Ishikawa (cell line): Measurements from ENCODE around the gene KRT222.

Experiments used
- CEBPB ChIP-seq: IDR thresholded peaks from 2 replicates; pipeline ENCODE4 v1.6.1; 2012
- CREB1 ChIP-seq: IDR thresholded peaks from 2 replicates; pipeline ENCODE4 v1.6.1; 2012; ENCODE audit warnings: low read depth
- EGR1 ChIP-seq: IDR thresholded peaks from 2 replicates; pipeline ENCODE4 v1.6.1; 2012
- EP300 ChIP-seq: IDR thresholded peaks from 2 replicates; pipeline ENCODE4 v1.6.1; 2012; ENCODE audit warnings: borderline replicate concordance
- FOXM1 ChIP-seq: IDR thresholded peaks from 2 replicates; pipeline ENCODE4 v1.6.1; 2012; ENCODE audit warnings: low read depth, borderline replicate concordance
- NFIC ChIP-seq: IDR thresholded peaks from 2 replicates; pipeline ENCODE4 v1.6.1; 2012
- RAD21 ChIP-seq: IDR thresholded peaks from 2 replicates; pipeline ENCODE4 v1.6.1; 2012; ENCODE audit warnings: low read depth
- TAF1 ChIP-seq: IDR thresholded peaks from 2 replicates; pipeline ENCODE4 v1.6.1; 2012; ENCODE audit warnings: low read depth, mild to moderate bottlenecking
- TCF12 ChIP-seq: IDR thresholded peaks from 2 replicates; pipeline ENCODE4 v1.6.1; 2012; ENCODE audit warnings: low read depth
- TEAD4 ChIP-seq: IDR thresholded peaks from 2 replicates; pipeline ENCODE4 v1.6.1; 2012
- YY1 ChIP-seq: IDR thresholded peaks from 2 replicates; pipeline ENCODE4 v1.6.1; 2012; ENCODE audit warnings: low read depth
- ZBTB7A ChIP-seq: IDR thresholded peaks from 2 replicates; pipeline ENCODE4 v1.6.1; 2012; ENCODE audit warnings: low read depth
- TF ChIP-seq, protein P1 (sequence below): IDR thresholded peaks from 2 replicates; pipeline ENCODE4 v1.6.1; 2012; ENCODE audit warnings: low read depth, mild to moderate bottlenecking
- TF ChIP-seq, protein P2 (sequence below): IDR thresholded peaks from 2 replicates; pipeline ENCODE4 v1.6.1; 2012
- TF ChIP-seq, protein P3 (sequence below): IDR thresholded peaks from 2 replicates; pipeline ENCODE4 v1.6.1; 2012

Gene KRT222

DNA sequence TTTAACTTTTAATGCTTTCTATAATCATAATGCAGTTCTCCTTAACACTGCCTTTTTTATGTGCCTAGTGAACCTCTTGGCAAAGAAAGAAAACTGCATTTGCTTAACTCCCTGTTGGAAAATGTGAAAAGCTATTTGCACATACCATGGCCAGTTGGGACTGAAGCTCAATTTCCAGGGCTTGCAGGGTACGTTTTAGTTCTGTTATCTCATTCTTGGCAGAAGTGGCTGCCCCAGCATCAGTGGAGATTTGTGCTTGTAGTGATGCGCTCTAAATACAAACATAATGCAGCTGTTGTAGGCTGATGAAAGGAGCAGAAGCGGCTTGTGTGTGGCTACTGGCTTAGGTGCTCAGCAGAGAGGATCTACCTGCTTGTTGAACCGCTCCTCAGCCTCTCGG, 34.9 kb upstream of the KRT222 start:
- no peak for TF ChIP-seq EP300

DNA sequence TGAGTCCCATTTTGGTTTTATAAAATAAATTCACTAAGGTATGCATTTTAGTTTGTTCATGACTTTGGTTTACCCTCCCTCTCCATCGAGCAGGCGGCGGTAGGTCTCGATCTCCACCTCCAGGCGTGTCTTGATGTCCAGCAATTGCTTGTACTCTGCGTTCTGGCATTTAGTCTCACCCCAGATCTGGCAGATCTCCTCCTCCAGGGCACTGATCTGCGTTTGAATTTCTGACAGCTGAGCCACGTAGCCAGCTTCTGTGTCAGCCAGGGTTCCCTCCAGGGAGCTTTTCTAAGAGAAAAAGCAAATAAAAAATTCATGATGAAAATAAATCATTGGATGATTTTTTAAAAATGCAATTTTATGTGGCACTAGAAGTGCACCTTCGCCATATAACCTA, 34.4 kb upstream of the KRT222 start:
- TF ChIP-seq TEAD4 (no peak), CREB1 (no peak), NFIC (no peak), YY1 (no peak), FOXM1 (no peak), EGR1 (no peak), CEBPB (no peak), TCF12 (no peak), EP300 (no peak), RAD21 (no peak), ZBTB7A (no peak), TAF1 (no peak)
- TF ChIP-seq, protein P1, sequence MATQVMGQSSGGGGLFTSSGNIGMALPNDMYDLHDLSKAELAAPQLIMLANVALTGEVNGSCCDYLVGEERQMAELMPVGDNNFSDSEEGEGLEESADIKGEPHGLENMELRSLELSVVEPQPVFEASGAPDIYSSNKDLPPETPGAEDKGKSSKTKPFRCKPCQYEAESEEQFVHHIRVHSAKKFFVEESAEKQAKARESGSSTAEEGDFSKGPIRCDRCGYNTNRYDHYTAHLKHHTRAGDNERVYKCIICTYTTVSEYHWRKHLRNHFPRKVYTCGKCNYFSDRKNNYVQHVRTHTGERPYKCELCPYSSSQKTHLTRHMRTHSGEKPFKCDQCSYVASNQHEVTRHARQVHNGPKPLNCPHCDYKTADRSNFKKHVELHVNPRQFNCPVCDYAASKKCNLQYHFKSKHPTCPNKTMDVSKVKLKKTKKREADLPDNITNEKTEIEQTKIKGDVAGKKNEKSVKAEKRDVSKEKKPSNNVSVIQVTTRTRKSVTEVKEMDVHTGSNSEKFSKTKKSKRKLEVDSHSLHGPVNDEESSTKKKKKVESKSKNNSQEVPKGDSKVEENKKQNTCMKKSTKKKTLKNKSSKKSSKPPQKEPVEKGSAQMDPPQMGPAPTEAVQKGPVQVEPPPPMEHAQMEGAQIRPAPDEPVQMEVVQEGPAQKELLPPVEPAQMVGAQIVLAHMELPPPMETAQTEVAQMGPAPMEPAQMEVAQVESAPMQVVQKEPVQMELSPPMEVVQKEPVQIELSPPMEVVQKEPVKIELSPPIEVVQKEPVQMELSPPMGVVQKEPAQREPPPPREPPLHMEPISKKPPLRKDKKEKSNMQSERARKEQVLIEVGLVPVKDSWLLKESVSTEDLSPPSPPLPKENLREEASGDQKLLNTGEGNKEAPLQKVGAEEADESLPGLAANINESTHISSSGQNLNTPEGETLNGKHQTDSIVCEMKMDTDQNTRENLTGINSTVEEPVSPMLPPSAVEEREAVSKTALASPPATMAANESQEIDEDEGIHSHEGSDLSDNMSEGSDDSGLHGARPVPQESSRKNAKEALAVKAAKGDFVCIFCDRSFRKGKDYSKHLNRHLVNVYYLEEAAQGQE: no peak
- TF ChIP-seq, protein P2, sequence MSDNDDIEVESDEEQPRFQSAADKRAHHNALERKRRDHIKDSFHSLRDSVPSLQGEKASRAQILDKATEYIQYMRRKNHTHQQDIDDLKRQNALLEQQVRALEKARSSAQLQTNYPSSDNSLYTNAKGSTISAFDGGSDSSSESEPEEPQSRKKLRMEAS: no peak
- TF ChIP-seq, protein P3, sequence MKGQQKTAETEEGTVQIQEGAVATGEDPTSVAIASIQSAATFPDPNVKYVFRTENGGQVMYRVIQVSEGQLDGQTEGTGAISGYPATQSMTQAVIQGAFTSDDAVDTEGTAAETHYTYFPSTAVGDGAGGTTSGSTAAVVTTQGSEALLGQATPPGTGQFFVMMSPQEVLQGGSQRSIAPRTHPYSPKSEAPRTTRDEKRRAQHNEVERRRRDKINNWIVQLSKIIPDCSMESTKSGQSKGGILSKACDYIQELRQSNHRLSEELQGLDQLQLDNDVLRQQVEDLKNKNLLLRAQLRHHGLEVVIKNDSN: no peak

DNA sequence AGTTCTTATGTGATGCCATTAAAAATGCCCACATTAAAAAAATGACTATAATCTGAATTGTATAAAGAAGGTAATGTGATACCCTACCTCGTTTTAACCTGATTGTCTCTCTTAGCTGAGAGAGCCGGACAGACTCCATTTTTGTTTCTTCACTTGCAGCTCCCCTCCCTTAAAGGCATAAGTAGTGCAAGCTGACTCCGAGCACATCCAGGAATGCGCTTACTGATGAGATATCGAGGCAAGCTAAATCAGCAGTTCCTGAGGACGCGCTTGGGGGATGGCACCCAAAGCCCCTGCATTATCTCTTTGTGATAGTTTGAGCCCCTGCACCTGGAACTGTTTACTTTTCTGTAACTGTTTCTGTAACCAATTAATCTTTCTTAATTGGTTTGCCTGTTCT, 32.3 kb upstream of the KRT222 start:
- TF ChIP-seq RAD21 (no peak), TCF12 (no peak), CREB1 (no peak), TEAD4 (no peak), YY1 (no peak), FOXM1 (no peak), TAF1 (no peak), EP300 (no peak), CEBPB (no peak), ZBTB7A (no peak), NFIC (no peak), EGR1 (no peak)
- TF ChIP-seq, protein P2: no peak
- TF ChIP-seq, protein P1: no peak
- TF ChIP-seq, protein P3: no peak

DNA sequence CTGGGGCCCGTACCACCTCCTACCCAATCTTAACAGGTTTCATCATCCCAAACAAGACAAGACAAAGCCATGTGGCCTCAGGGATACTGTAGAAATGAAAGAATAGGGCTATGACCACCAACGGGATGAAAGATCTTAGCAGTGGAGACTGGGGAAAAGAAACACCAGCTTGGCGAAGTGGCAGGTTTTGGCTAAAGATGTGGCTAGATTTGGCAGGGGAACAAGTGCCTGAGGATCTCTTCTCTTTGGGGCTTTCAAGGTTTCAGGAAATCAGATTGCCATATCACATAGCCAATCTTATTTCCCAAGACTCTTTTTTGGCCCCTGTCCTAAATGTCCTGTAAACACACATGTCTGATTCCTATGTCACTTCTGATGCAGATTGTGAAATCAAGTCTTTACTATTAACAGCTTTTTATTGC, 31.7 kb upstream of the KRT222 start:
- TF ChIP-seq, protein P3: no peak
- TF ChIP-seq TAF1 (no peak), TCF12 (no peak), TEAD4 (no peak), FOXM1 (no peak), NFIC (no peak), CEBPB (no peak), EGR1 (no peak), EP300 (no peak), RAD21 (no peak)
- TF ChIP-seq, protein P2: no peak
- TF ChIP-seq, protein P1: no peak
